ENCODE results near the gene CORIN.
"Not testable (repeated sequence)": the region's sequence is repeated elsewhere in the genome, so short reads cannot be mapped to it uniquely, and the experiment has no call there.

CORIN gene

GRCh38 chr4:47711183-47711582, 126.7 kb downstream of the CORIN start:
- Mint-ChIP-seq H3K27me3 (ENCODE audit: low read depth) (peaks cover 7% of the 10 kb centered on the region), H3K9me3 (no peaks in the 10 kb centered on the region), H3K27ac (no peak overlapping the region), H3K4me3 (no peak overlapping the region), H3K4me1 (peaks cover 14% of the 10 kb centered on the region), H3K36me3 (ENCODE audit: low read depth) (no peaks in the 10 kb centered on the region)
- TF ChIP-seq CTCF (IDR thresholded peaks at IDR 0.05; ENCODE audit: unreplicated experiment in 3 of 3), result no peak

- H3K27me3 Mint-ChIP-seq (ENCODE audit: low read depth); H3K36me3 Mint-ChIP-seq (ENCODE audit: low read depth); H3K4me3 Mint-ChIP-seq; H3K9me3 Mint-ChIP-seq: not testable (repeated sequence)
- peaks cover 18% of the 10 kb centered on the region for H3K4me1 Mint-ChIP-seq
- H3K27ac Mint-ChIP-seq, result peak overlapping the region in 1 of 3 experiments; percentile 70
Measured at GRCh38 chr4:47706352-47706751, 131.5 kb downstream of the CORIN start.

GRCh38 chr4:47705326-47705981, 132.4 kb downstream of the CORIN start:
- peak overlapping the region; percentile 92 to 98 (median 98) for H3K27ac Mint-ChIP-seq
- peak; percentile 36 to 45 (median 41) for TF ChIP-seq CTCF (IDR thresholded peaks at IDR 0.05; ENCODE audit: unreplicated experiment in 3 of 3)
- peaks cover 18% of the 10 kb centered on the region for H3K4me1 Mint-ChIP-seq
- peaks cover 7% of the 10 kb centered on the region for H3K27me3 Mint-ChIP-seq (ENCODE audit: low read depth)
- no peaks in the 10 kb centered on the region for H3K36me3 Mint-ChIP-seq (ENCODE audit: low read depth)
- H3K9me3 Mint-ChIP-seq, result no peaks in the 10 kb centered on the region
- peak overlapping the region in 2 of 3 experiments; percentile 2 to 32 for H3K4me3 Mint-ChIP-seq

GRCh38 chr4:47704693-47705325, 133.1 kb downstream of the CORIN start:
- Mint-ChIP-seq H3K36me3 (ENCODE audit: low read depth) (no peaks in the 10 kb centered on the region), H3K4me1 (peaks cover 18% of the 10 kb centered on the region), H3K9me3 (no peaks in the 10 kb centered on the region)

GRCh38 chr4:47703956-47704355, 133.9 kb downstream of the CORIN start:
- H3K9me3 Mint-ChIP-seq, result no peaks in the 10 kb centered on the region
- H3K4me3 Mint-ChIP-seq, result peak overlapping the region in 1 of 3 experiments; percentile 28
- H3K27me3 Mint-ChIP-seq (ENCODE audit: low read depth), result peaks cover 7% of the 10 kb centered on the region
- TF ChIP-seq CTCF (IDR thresholded peaks at IDR 0.05; ENCODE audit: unreplicated experiment in 3 of 3), result no peak
- H3K36me3 Mint-ChIP-seq (ENCODE audit: low read depth), result no peaks in the 10 kb centered on the region
- peak overlapping the region; percentile 92 to 98 (median 98) for H3K27ac Mint-ChIP-seq
- H3K4me1 Mint-ChIP-seq, result peaks cover 18% of the 10 kb centered on the region

More at GRCh38 chr4:47704693-47705325, 133.1 kb downstream of the CORIN start:
- Mint-ChIP-seq H3K4me3 (peak overlapping the region in 2 of 3 experiments; percentile 2 to 32), H3K27ac (peak overlapping the region; percentile 92 to 98 (median 98)), H3K27me3 (ENCODE audit: low read depth) (peaks cover 7% of the 10 kb centered on the region)
- peak; percentile 40 to 61 (median 45) for TF ChIP-seq CTCF (IDR thresholded peaks at IDR 0.05; ENCODE audit: unreplicated experiment in 3 of 3)

- Mint-ChIP-seq H3K27ac (peak overlapping the region; percentile 92 to 98 (median 98)), H3K4me1 (peaks cover 18% of the 10 kb centered on the region), H3K4me3 (no peak overlapping the region), H3K36me3 (ENCODE audit: low read depth) (no peaks in the 10 kb centered on the region), H3K9me3 (no peaks in the 10 kb centered on the region), H3K27me3 (ENCODE audit: low read depth) (no peaks in the 10 kb centered on the region)
- no peak for TF ChIP-seq CTCF (IDR thresholded peaks at IDR 0.05; ENCODE audit: unreplicated experiment in 3 of 3)
Measured at GRCh38 chr4:47703008-47703407, 134.9 kb downstream of the CORIN start.

All from nephron (organoid).